Measurements from ENCODE around the gene SYNE1.
A peak's percentile ranks its signal among the peaks of the same experiment; 100 is the strongest.

SYNE1 gene

DNA sequence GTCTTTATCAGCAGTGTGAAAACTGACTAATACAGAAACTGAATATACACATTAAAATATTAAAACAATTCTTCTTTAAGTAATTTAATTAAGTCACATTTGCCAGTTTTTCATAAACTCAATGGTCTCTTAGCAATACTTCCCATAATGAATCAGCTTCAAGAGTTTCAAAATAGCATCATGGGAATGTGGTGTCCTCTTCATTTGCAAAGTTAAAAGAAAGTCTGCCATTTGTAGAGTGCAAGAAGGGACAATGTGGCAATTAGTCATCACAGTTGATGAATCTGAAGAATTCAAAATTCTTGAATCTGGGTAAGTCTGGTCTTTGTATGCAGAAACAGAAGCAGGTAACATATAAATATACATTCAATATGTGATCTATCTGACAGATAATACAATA lies 38.7 kb downstream of the SYNE1 start:
- Histone ChIP-seq H3K4ac (ENCODE audit: low read depth, low read length) (no peak overlapping the region), H3K27ac (ENCODE audit: low read depth, low read length) (no peak overlapping the region), H3K14ac (ENCODE audit: low read length) (no peak overlapping the region), H4K91ac (ENCODE audit: low read depth, low read length) (no peak overlapping the region), H3K27me3 (ENCODE audit: insufficient read depth, low read length) (no peaks in the 10 kb centered on the region), H3K79me1 (ENCODE audit: low read length) (no peaks in the 10 kb centered on the region), H3K23ac (ENCODE audit: low read length) (no peak overlapping the region), H2BK12ac (ENCODE audit: low read length) (no peak overlapping the region), H2BK5ac (ENCODE audit: low read depth, low read length, poor library complexity) (no peak overlapping the region), H2AFZ (ENCODE audit: insufficient read depth, low read length, poor library complexity) (no peak overlapping the region), H3K4me2 (ENCODE audit: low read length) (no peak overlapping the region), H3K79me2 (ENCODE audit: control insufficient read depth, insufficient read depth, low read length, poor library complexity) (no peaks in the 10 kb centered on the region), H3K4me1 (ENCODE audit: control insufficient read depth in 1 of 2, insufficient read depth in 2 of 2, low read length in 2 of 2) (no peaks in the 10 kb centered on the region), H4K8ac (ENCODE audit: low read depth, low read length) (no peak overlapping the region), H3K9me3 (ENCODE audit: insufficient read depth, low read depth, low read length) (no peaks in the 10 kb centered on the region), H2BK120ac (ENCODE audit: insufficient read depth, low read length, poor library complexity) (no peak overlapping the region), H3K36me3 (ENCODE audit: control insufficient read depth in 1 of 2, insufficient read depth in 2 of 2, low read length in 2 of 2) (no peaks in the 10 kb centered on the region), H3K9ac (ENCODE audit: low read length) (no peak overlapping the region), H3K18ac (ENCODE audit: low read length) (no peak overlapping the region), H4K12ac (ENCODE audit: low read depth, low read length) (no peak overlapping the region), H2AK5ac (ENCODE audit: low read length) (no peak overlapping the region), H3K4me3 (ENCODE audit: low read depth, low read length) (no peak overlapping the region)
- peak in 1 of 2 donors; percentile 79 for DNase-seq

DNA sequence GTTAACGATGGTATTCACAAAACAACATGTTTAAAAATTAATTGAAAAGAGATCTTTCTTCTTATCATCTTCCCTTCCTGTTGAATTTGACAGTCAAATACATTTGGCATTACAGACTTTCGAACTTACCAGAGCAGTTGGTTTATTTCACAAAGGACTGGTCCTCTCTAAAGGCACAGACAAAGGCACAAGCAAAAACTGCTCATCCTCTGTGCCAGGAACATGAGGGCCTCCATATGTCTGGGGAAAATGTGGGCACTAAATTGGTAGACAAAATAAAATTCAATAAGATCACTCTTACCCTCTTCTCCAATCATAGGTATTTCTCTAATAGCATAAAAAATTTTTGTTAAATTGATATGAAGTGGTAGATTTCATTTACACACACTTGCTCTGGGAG lies 40.4 kb downstream of the SYNE1 start:
- Histone ChIP-seq H3K23ac (ENCODE audit: low read length) (no peak overlapping the region), H3K4me2 (ENCODE audit: low read length) (no peak overlapping the region), H3K18ac (ENCODE audit: low read length) (no peak overlapping the region), H3K4me3 (ENCODE audit: low read depth, low read length) (no peak overlapping the region), H3K4me1 (ENCODE audit: control insufficient read depth in 1 of 2, insufficient read depth in 2 of 2, low read length in 2 of 2) (no peaks in the 10 kb centered on the region), H4K12ac (ENCODE audit: low read depth, low read length) (no peak overlapping the region), H3K79me2 (ENCODE audit: control insufficient read depth, insufficient read depth, low read length, poor library complexity) (no peaks in the 10 kb centered on the region), H3K79me1 (ENCODE audit: low read length) (no peaks in the 10 kb centered on the region), H2AFZ (ENCODE audit: insufficient read depth, low read length, poor library complexity) (no peak overlapping the region), H3K9me3 (ENCODE audit: insufficient read depth, low read depth, low read length) (no peaks in the 10 kb centered on the region), H2AK5ac (ENCODE audit: low read length) (no peak overlapping the region), H3K4ac (ENCODE audit: low read depth, low read length) (no peak overlapping the region), H3K14ac (ENCODE audit: low read length) (no peak overlapping the region), H3K36me3 (ENCODE audit: control insufficient read depth in 1 of 2, insufficient read depth in 2 of 2, low read length in 2 of 2) (no peaks in the 10 kb centered on the region), H3K27ac (ENCODE audit: low read depth, low read length) (no peak overlapping the region), H2BK5ac (ENCODE audit: low read depth, low read length, poor library complexity) (no peak overlapping the region), H4K8ac (ENCODE audit: low read depth, low read length) (no peak overlapping the region), H4K91ac (ENCODE audit: low read depth, low read length) (no peak overlapping the region), H2BK120ac (ENCODE audit: insufficient read depth, low read length, poor library complexity) (no peak overlapping the region), H3K9ac (ENCODE audit: low read length) (no peak overlapping the region), H3K27me3 (ENCODE audit: insufficient read depth, low read length) (no peaks in the 10 kb centered on the region), H2BK12ac (ENCODE audit: low read length) (no peak overlapping the region)
- DNase-seq = no peak
- no CpG with 5 or more reads among the region's 2 CpGs for WGBS (ENCODE audit: extremely low coverage, insufficient coverage, insufficient read length)

- H3K9me3 ChIP-seq (ENCODE audit: insufficient read depth, low read depth, low read length) = no peaks in the 10 kb centered on the region
- WGBS (ENCODE audit: extremely low coverage, insufficient coverage, insufficient read length) = no CpG with 5 or more reads among the region's 4 CpGs
- no peak overlapping the region for H2BK5ac ChIP-seq (ENCODE audit: low read depth, low read length, poor library complexity)
Measured at GRCh38 chr6:152595499-152595898, 41.7 kb downstream of the SYNE1 start.

DNA sequence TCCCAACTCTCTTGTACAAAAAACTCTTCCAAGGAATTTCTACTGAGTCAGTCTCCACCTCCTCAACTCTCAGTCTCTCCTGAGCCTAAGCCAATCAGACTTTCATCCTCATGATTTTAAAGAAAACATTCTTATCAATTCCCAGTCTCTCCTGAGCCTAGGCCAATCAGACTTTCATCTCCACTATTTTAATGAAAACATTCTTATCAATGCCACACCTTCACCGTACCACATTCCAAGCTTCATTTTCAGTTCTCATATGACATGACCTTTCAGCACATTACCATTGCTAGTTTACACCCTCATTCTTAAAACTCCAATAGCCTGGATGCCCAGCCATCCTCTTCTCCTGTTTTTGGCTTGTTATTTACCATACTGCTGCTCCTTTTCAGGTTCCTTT lies 42.5 kb downstream of the SYNE1 start:
- Histone ChIP-seq H3K4me1 (ENCODE audit: control insufficient read depth in 1 of 2, insufficient read depth in 2 of 2, low read length in 2 of 2) (no peaks in the 10 kb centered on the region), H4K8ac (ENCODE audit: low read depth, low read length) (no peak overlapping the region), H3K9ac (ENCODE audit: low read length) (no peak overlapping the region), H3K4me3 (ENCODE audit: low read depth, low read length) (no peak overlapping the region), H2AFZ (ENCODE audit: insufficient read depth, low read length, poor library complexity) (no peak overlapping the region), H4K12ac (ENCODE audit: low read depth, low read length) (no peak overlapping the region), H3K14ac (ENCODE audit: low read length) (no peak overlapping the region), H3K18ac (ENCODE audit: low read length) (no peak overlapping the region), H3K79me1 (ENCODE audit: low read length) (no peaks in the 10 kb centered on the region), H3K27ac (ENCODE audit: low read depth, low read length) (no peak overlapping the region), H4K91ac (ENCODE audit: low read depth, low read length) (no peak overlapping the region), H3K27me3 (ENCODE audit: insufficient read depth, low read length) (no peaks in the 10 kb centered on the region), H3K36me3 (ENCODE audit: control insufficient read depth in 1 of 2, insufficient read depth in 2 of 2, low read length in 2 of 2) (no peaks in the 10 kb centered on the region), H3K4ac (ENCODE audit: low read depth, low read length) (no peak overlapping the region), H3K4me2 (ENCODE audit: low read length) (no peak overlapping the region), H2BK12ac (ENCODE audit: low read length) (no peak overlapping the region), H2BK5ac (ENCODE audit: low read depth, low read length, poor library complexity) (no peak overlapping the region), H2AK5ac (ENCODE audit: low read length) (no peak overlapping the region), H3K23ac (ENCODE audit: low read length) (no peak overlapping the region), H2BK120ac (ENCODE audit: insufficient read depth, low read length, poor library complexity) (no peak overlapping the region), H3K79me2 (ENCODE audit: control insufficient read depth, insufficient read depth, low read length, poor library complexity) (no peaks in the 10 kb centered on the region), H3K9me3 (ENCODE audit: insufficient read depth, low read depth, low read length) (no peaks in the 10 kb centered on the region)
- WGBS (ENCODE audit: extremely low coverage, insufficient coverage, insufficient read length) = no CpG with 5 or more reads among the region's 1 CpG
- no peak for DNase-seq

More at GRCh38 chr6:152595499-152595898, 41.7 kb downstream of the SYNE1 start:
- Histone ChIP-seq H3K4me2 (ENCODE audit: low read length) (no peak overlapping the region), H2BK120ac (ENCODE audit: insufficient read depth, low read length, poor library complexity) (no peak overlapping the region), H3K36me3 (ENCODE audit: control insufficient read depth in 1 of 2, insufficient read depth in 2 of 2, low read length in 2 of 2) (no peaks in the 10 kb centered on the region), H2BK12ac (ENCODE audit: low read length) (no peak overlapping the region), H3K23ac (ENCODE audit: low read length) (no peak overlapping the region), H3K9ac (ENCODE audit: low read length) (no peak overlapping the region), H3K79me2 (ENCODE audit: control insufficient read depth, insufficient read depth, low read length, poor library complexity) (no peaks in the 10 kb centered on the region), H3K4ac (ENCODE audit: low read depth, low read length) (no peak overlapping the region), H3K14ac (ENCODE audit: low read length) (no peak overlapping the region), H3K18ac (ENCODE audit: low read length) (no peak overlapping the region), H4K91ac (ENCODE audit: low read depth, low read length) (no peak overlapping the region), H3K27ac (ENCODE audit: low read depth, low read length) (no peak overlapping the region), H3K79me1 (ENCODE audit: low read length) (no peaks in the 10 kb centered on the region), H3K27me3 (ENCODE audit: insufficient read depth, low read length) (no peaks in the 10 kb centered on the region), H4K8ac (ENCODE audit: low read depth, low read length) (no peak overlapping the region), H3K4me1 (ENCODE audit: control insufficient read depth in 1 of 2, insufficient read depth in 2 of 2, low read length in 2 of 2) (no peaks in the 10 kb centered on the region), H4K12ac (ENCODE audit: low read depth, low read length) (no peak overlapping the region), H2AK5ac (ENCODE audit: low read length) (no peak overlapping the region), H3K4me3 (ENCODE audit: low read depth, low read length) (no peak overlapping the region), H2AFZ (ENCODE audit: insufficient read depth, low read length, poor library complexity) (no peak overlapping the region)
- peak in 1 of 2 donors; percentile 13 for DNase-seq

All from trophoblast cell (in vitro differentiated cells and primary cell).